Central memory CD8-positive, alpha-beta T cell (primary cell): ENCODE data around the gene SPATA13.

Experiments
- ATAC-seq: fragments of 150-1000 bp; cut with Tn5 transposase; replicated peaks from 2 replicates; pipeline ENCODE4 v1.10.0; 2022; ENCODE audit warnings: mild to moderate bottlenecking, moderate FRiP score, moderate number of reproducible peaks; ENCODE audit not compliant: poor library complexity, severe bottlenecking; ENCODE audit errors: extremely low read depth
- DNase-seq, 2 donors: peaks; one replicate each; pipeline ENCODE4 v3.0.0; 2021; ENCODE audit warnings: low spot score in 2 of 2
- H3K27ac Mint-ChIP-seq: one replicate; pipeline ENCODE4 v1.8.0; 2022; ENCODE audit warnings: low read depth, mild to moderate bottlenecking, moderate library complexity, mixed read lengths
- H3K27me3 Mint-ChIP-seq: one replicate; pipeline ENCODE4 v1.8.0; 2022; ENCODE audit warnings: mixed read lengths
- H3K36me3 Mint-ChIP-seq: one replicate; pipeline ENCODE4 v1.8.0; 2022; ENCODE audit warnings: mild to moderate bottlenecking, moderate library complexity, mixed read lengths; ENCODE audit not compliant: insufficient read depth
- H3K4me1 Mint-ChIP-seq: one replicate; pipeline ENCODE4 v1.8.0; 2022; ENCODE audit warnings: mixed read lengths
- H3K4me3 Mint-ChIP-seq: one replicate; pipeline ENCODE4 v1.8.0; 2022; ENCODE audit warnings: mild to moderate bottlenecking, moderate library complexity, mixed read lengths
- H3K9me3 Mint-ChIP-seq: one replicate; pipeline ENCODE4 v1.8.0; 2022; ENCODE audit warnings: mixed read lengths

SPATA13 gene

GRCh38 chr13:24261566-24261965, 101.0 kb downstream of the SPATA13 start:
- no peaks in the 10 kb centered on the region for H3K9me3 Mint-ChIP-seq
- H3K4me1 Mint-ChIP-seq, result peaks cover 79% of the 10 kb centered on the region
- H3K36me3 Mint-ChIP-seq, result peaks cover 49% of the 10 kb centered on the region
- peak overlapping the region; percentile 50 for H3K4me3 Mint-ChIP-seq
- peak overlapping the region; percentile 99 for H3K27ac Mint-ChIP-seq
- ATAC-seq, result peak; percentile 56
- DNase-seq, result peak in 1 of 2 donors; percentile 55
- H3K27me3 Mint-ChIP-seq, result no peaks in the 10 kb centered on the region

GRCh38 chr13:24263632-24264031, 103.1 kb downstream of the SPATA13 start:
- Mint-ChIP-seq H3K4me3 (peak overlapping the region; percentile 67), H3K27me3 (no peaks in the 10 kb centered on the region), H3K36me3 (peaks cover 39% of the 10 kb centered on the region), H3K9me3 (no peaks in the 10 kb centered on the region), H3K4me1 (peaks cover 89% of the 10 kb centered on the region), H3K27ac (peak overlapping the region; percentile 99)
- DNase-seq (no peak), ATAC-seq (no peak)

GRCh38 chr13:24264976-24265375, 104.5 kb downstream of the SPATA13 start:
- peak; percentile 61 to 79 for DNase-seq
- Mint-ChIP-seq H3K4me1 (peaks cover 88% of the 10 kb centered on the region), H3K9me3 (no peaks in the 10 kb centered on the region), H3K4me3 (peak overlapping the region; percentile 67), H3K36me3 (peaks cover 40% of the 10 kb centered on the region), H3K27ac (peak overlapping the region; percentile 99), H3K27me3 (no peaks in the 10 kb centered on the region)
- peak; percentile 96 for ATAC-seq

GRCh38 chr13:24265453-24265852, 104.9 kb downstream of the SPATA13 start:
- H3K36me3 Mint-ChIP-seq, result peaks cover 44% of the 10 kb centered on the region
- no peaks in the 10 kb centered on the region for H3K9me3 Mint-ChIP-seq
- no peaks in the 10 kb centered on the region for H3K27me3 Mint-ChIP-seq
- peak overlapping the region; percentile 67 for H3K4me3 Mint-ChIP-seq
- DNase-seq (no peak), ATAC-seq (no peak)
- peak overlapping the region; percentile 99 for H3K27ac Mint-ChIP-seq
- peaks cover 88% of the 10 kb centered on the region for H3K4me1 Mint-ChIP-seq

DNA sequence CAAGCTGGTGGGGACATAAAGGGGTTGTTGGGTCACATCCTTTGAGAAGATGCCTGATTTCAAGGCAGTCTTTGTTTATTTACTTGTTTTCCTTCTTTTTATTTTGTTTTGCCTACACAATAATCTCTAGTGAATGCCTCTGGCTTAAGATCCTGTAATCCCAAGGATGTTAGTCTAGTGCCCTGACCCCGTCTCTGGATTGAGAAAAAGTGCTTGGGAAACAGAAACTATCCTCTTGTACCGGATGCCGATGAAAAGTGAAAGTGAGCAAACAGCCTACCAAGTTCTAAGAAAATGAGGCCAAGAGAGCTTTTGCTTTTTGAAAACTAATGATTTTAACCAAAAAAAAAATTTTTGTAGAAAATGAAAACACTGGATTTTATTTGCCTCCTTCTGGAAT, 106.8 kb downstream of the SPATA13 start:
- peaks cover 87% of the 10 kb centered on the region for H3K4me1 Mint-ChIP-seq
- H3K4me3 Mint-ChIP-seq, result peak overlapping the region; percentile 81
- peaks cover 6% of the 10 kb centered on the region for H3K9me3 Mint-ChIP-seq
- DNase-seq (no peak), ATAC-seq (no peak)
- H3K27me3 Mint-ChIP-seq, result no peaks in the 10 kb centered on the region
- peak overlapping the region; percentile 99 for H3K27ac Mint-ChIP-seq
- peaks cover 51% of the 10 kb centered on the region for H3K36me3 Mint-ChIP-seq

- H3K4me1 Mint-ChIP-seq, result peaks cover 88% of the 10 kb centered on the region
- DNase-seq, result no peak
- H3K4me3 Mint-ChIP-seq, result peak overlapping the region; percentile 81
- H3K27ac Mint-ChIP-seq, result peak overlapping the region; percentile 99
- H3K9me3 Mint-ChIP-seq, result peaks cover 6% of the 10 kb centered on the region
- H3K36me3 Mint-ChIP-seq, result peaks cover 54% of the 10 kb centered on the region
- H3K27me3 Mint-ChIP-seq, result no peaks in the 10 kb centered on the region
- ATAC-seq, result no peak
Observed at GRCh38 chr13:24267801-24268200, 107.3 kb downstream of the SPATA13 start.

DNA sequence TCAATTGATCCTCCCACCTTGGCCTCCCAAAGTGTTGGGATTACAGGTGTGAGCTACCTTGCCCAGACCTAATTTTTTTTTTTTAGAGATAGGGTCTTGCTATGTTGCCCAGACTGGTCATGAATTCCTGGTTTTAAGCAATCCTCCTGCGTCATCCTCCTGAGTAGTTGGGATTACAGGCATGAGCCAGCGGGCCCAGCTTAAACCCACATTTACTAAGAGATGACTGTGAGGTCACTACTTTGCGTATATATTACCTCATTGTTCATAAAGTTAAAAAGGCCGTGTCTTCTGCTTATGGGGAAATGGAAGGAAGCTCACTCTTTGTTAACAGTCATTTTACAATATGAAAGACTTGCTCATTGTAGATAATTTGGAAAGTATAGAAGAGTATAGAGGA, 109.3 kb downstream of the SPATA13 start:
- Mint-ChIP-seq H3K36me3 (peaks cover 51% of the 10 kb centered on the region), H3K9me3 (peaks cover 6% of the 10 kb centered on the region), H3K27me3 (no peaks in the 10 kb centered on the region), H3K4me1 (peaks cover 86% of the 10 kb centered on the region), H3K27ac (peak overlapping the region; percentile 99), H3K4me3 (peak overlapping the region; percentile 83)
- no peak for ATAC-seq
- DNase-seq, result no peak

DNA sequence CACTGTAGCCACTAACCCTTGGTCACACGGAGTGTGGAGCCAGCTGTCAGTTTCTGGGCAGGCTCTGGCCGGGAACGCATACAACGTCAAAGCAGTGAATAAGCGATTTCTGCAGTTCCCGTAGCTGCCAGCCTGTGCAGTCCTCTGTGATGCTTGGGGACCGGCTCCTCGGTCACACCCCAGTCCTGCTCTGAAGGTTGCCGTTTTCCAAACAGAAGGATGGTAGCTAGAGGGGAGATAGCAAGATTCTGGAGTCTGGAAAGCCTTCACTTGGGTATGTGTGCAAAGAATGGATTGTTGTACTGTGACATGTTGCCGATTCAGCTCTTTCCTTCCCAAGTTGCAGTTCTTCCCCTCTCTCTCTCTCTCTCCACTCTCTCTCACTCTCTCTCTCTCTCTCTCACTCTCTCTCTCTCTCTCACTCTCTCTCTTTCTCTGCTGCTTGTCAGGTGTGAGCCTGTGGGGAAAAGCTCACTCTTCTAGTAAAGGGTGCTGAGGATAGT, 110.2 kb downstream of the SPATA13 start:
- peak in 1 of 2 donors; percentile 58 for DNase-seq
- ATAC-seq, result peak; percentile 22
- H3K27ac Mint-ChIP-seq, result peak overlapping the region; percentile 99
- H3K27me3 Mint-ChIP-seq, result no peaks in the 10 kb centered on the region
- peaks cover 50% of the 10 kb centered on the region for H3K36me3 Mint-ChIP-seq
- peak overlapping the region; percentile 83 for H3K4me3 Mint-ChIP-seq
- peaks cover 6% of the 10 kb centered on the region for H3K9me3 Mint-ChIP-seq
- H3K4me1 Mint-ChIP-seq, result peaks cover 83% of the 10 kb centered on the region

DNA sequence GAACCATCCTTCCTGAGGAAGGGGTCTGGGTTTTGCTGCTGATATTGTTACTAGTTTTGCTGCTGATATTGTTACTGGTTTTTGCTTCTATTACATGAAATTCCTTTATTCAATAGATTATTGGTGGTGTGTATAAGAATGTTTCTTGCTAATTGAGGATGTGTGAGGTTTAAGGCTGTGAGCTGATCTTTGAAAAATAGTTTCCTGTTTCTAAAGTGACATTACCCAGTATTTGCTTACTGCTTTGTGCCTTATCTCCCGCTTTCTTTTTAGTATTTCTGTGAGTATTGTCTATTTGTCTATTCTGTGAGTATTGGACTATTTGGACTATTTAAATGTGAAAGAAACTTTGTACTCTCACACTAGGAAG, 110.7 kb downstream of the SPATA13 start:
- Mint-ChIP-seq H3K36me3 (peaks cover 49% of the 10 kb centered on the region), H3K27me3 (no peaks in the 10 kb centered on the region), H3K4me1 (peaks cover 83% of the 10 kb centered on the region), H3K9me3 (peaks cover 6% of the 10 kb centered on the region), H3K4me3 (peak overlapping the region; percentile 83), H3K27ac (peak overlapping the region; percentile 99)
- ATAC-seq, result peak; percentile 29
- DNase-seq, result no peak

DNA sequence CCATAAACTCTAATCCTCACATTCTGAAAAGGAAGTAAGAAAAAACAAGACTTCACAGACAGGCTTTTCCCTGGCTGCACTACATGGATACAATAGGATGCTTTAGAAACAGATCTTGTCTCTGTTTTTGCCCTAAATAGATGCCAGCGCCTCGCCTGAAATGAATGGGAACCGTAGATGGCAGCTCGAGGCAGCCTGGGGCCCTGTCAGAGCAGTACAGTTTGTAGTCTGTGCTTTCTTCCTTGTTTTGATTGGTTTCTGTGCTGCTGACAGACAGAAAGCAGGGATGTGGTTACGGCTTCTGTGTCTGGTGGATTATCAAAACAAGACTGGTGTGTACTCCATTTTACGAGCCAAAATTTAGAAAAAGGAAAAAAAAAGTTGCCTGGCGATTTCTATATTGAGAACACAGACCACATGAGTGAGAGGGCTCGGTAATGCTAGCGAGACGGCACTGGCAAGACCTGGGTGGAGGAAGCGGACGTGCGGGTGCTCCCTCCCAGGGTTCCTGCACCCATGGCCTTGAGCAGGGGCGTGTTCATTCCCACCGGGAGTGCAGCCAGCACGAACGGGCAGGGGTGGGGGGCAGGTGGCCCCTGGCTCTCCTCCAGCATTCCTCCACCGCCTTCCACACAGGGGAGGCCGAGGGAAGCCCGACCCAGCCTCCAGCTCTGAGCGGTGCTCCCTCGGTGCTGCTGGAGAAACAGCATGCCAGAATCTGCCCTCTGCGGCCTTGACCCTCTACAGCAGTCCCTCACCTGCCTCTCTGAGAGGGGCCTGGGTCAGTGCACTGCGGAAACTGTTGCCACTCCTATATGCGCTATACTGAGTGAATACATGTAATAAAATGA, 111.3 kb downstream of the SPATA13 start:
- DNase-seq, result peak in 1 of 2 donors; percentile 71
- ATAC-seq, result peak; percentile 82
- H3K27ac Mint-ChIP-seq, result peak overlapping the region; percentile 99
- peak overlapping the region; percentile 83 for H3K4me3 Mint-ChIP-seq
- H3K27me3 Mint-ChIP-seq, result no peaks in the 10 kb centered on the region
- H3K4me1 Mint-ChIP-seq, result peaks cover 82% of the 10 kb centered on the region
- peaks cover 6% of the 10 kb centered on the region for H3K9me3 Mint-ChIP-seq
- peaks cover 48% of the 10 kb centered on the region for H3K36me3 Mint-ChIP-seq

- no peak for ATAC-seq
- H3K27ac Mint-ChIP-seq, result peak overlapping the region; percentile 99
- no peak for DNase-seq
- H3K36me3 Mint-ChIP-seq, result peaks cover 44% of the 10 kb centered on the region
- no peaks in the 10 kb centered on the region for H3K27me3 Mint-ChIP-seq
- peaks cover 6% of the 10 kb centered on the region for H3K9me3 Mint-ChIP-seq
- peaks cover 76% of the 10 kb centered on the region for H3K4me1 Mint-ChIP-seq
- peak overlapping the region; percentile 83 for H3K4me3 Mint-ChIP-seq
Observed at GRCh38 chr13:24272452-24273161, 112.1 kb downstream of the SPATA13 start.

DNA sequence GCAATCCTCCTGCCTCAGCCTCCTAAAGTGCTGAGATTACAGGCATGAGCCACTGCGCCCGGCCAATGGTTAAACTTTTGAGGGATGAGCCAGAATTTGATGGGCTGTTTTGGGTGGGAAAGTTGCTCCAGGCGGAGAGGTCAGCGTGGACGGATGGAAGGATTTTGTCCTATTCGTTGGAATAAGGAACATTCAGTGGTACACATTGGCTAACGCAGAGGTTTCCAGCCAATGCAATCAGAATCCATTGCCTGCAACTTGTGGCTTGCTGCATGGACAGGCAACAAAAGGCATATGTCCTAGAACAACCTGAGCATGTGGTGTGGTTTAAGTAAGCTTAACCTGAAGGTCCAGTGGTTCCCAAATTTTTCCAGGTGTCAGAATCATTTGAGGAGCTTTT, 113.4 kb downstream of the SPATA13 start:
- ATAC-seq (no peak), DNase-seq (no peak)
- Mint-ChIP-seq H3K27me3 (no peaks in the 10 kb centered on the region), H3K9me3 (peaks cover 6% of the 10 kb centered on the region), H3K36me3 (peaks cover 45% of the 10 kb centered on the region), H3K4me1 (peaks cover 74% of the 10 kb centered on the region), H3K27ac (peak overlapping the region; percentile 99), H3K4me3 (peak overlapping the region; percentile 83)
